Mucosa of descending colon (tissue), 3 donors: ENCODE results near the gene SRRM3. TPM values are rescaled to one million over a fixed set of nuclear protein-coding genes. Genes with fewer than 3 reads are reported as not detected.
"Not testable (repeated sequence)": the region's sequence is repeated elsewhere in the genome, so short reads cannot be mapped to it uniquely, and the experiment has no call there.

ENCODE experiments used
- ATAC-seq: fragments of 200-7000 bp; cut with Tn5 transposase; one replicate; pipeline ENCODE4 v1.9.1; 2020; ENCODE audit warnings: mild to moderate bottlenecking, moderate library complexity
- DNase-seq, 3 donors: peaks; one replicate each; pipeline ENCODE4 v3.0.0-alpha.2; 2020
- H3K36me3 ChIP-seq: fragments of 200-600 bp; one replicate; pipeline ENCODE4 v1.8.0; 2021; ENCODE audit warnings: low read depth, mild to moderate bottlenecking
- H3K4me1 ChIP-seq: fragments of 200-600 bp; one replicate; pipeline ENCODE4 v1.8.0; 2021; ENCODE audit warnings: low read depth, mild to moderate bottlenecking
- H3K4me3 ChIP-seq: fragments of 200-600 bp; one replicate; pipeline ENCODE4 v1.8.0; 2021; ENCODE audit warnings: mild to moderate bottlenecking
- H3K9me3 ChIP-seq: fragments of 200-600 bp; one replicate; pipeline ENCODE4 v1.8.0; 2021; ENCODE audit warnings: mild to moderate bottlenecking
- intact Hi-C, 2 donors: fragments of 100-400 bp; cut with DNase I in 1 of 2; cut with micrococcal nuclease in 1 of 2; formaldehyde crosslinking; loops; one replicate each; pipeline versions ENCODE4 v1.11.0 to v1.11.1; 2022; cut with DNase I, micrococcal nuclease
- total RNA-seq, 3 donors: library from RNA; stranded (reverse); fragmentation: NEBNext Ultra II Directional in 2 of 3; extraction: Animal tissue kit (Norgen Biotek cat#: 25700) in 2 of 3; gene quantifications; one replicate each; pipeline versions ENCODE4 v1.2.1 to v1.2.4, GENCODE V29; 2021 to 2023
- TF ChIP-seq, protein P1 (sequence below): fragments of 200-600 bp; IDR thresholded peaks from one replicate; pipeline ENCODE4 v1.8.0; 2022; ENCODE audit warnings: antibody characterized with exemption, mild to moderate bottlenecking
- donor health status: DM: no; HTN: no; CAD: no; lungs with moderate emphysema.
- donor health status: DM: no; HTN: no; CAD: no.
- donor health status: DM: no; HTN: yes; CAD: no.

Gene SRRM3
- total RNA-seq, 3 donors from 2014 or later, result 0.43 to 3.2 (median 0.67) TPM

DNA sequence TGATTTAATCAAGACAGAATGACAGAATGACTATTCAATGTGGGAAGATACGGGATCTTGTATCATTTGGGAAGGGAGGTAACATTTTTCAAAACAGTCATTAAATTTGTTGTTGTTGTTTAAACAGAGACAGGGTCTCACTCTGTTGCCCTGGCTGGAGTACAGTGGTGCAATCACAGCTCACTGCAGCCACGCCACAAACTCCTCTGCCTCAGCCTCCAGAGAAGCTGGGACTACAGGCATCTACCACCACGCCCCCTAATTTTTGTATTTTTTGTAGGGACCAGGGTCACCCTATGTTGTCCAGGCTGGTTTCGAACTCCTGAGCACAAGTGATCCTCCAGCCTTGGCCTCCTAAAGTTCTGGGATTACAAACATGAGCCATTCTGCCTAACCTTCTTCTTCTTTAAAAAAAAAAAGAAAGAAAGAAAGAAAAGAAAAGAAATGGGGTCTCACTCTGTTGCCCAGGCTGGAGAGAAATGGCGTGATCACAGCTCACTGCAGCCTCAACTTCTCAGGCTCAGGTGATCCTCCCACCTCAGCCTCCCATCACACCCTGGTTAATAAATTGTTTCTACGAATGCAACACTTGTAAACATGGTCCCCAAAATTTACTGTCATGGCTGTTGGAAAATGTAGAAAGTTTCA lies 132.7 kb downstream of the SRRM3 start:
- Histone ChIP-seq H3K9me3 (no peaks in the 10 kb centered on the region), H3K36me3 (no peaks in the 10 kb centered on the region), H3K4me3 (no peak overlapping the region), H3K4me1 (peaks cover 20% of the 10 kb centered on the region)
- TF ChIP-seq, protein P1, sequence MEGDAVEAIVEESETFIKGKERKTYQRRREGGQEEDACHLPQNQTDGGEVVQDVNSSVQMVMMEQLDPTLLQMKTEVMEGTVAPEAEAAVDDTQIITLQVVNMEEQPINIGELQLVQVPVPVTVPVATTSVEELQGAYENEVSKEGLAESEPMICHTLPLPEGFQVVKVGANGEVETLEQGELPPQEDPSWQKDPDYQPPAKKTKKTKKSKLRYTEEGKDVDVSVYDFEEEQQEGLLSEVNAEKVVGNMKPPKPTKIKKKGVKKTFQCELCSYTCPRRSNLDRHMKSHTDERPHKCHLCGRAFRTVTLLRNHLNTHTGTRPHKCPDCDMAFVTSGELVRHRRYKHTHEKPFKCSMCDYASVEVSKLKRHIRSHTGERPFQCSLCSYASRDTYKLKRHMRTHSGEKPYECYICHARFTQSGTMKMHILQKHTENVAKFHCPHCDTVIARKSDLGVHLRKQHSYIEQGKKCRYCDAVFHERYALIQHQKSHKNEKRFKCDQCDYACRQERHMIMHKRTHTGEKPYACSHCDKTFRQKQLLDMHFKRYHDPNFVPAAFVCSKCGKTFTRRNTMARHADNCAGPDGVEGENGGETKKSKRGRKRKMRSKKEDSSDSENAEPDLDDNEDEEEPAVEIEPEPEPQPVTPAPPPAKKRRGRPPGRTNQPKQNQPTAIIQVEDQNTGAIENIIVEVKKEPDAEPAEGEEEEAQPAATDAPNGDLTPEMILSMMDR, result no peak
- ATAC-seq, result no peak
- intact Hi-C loops, result no loop called here
- no peak for DNase-seq

DNA sequence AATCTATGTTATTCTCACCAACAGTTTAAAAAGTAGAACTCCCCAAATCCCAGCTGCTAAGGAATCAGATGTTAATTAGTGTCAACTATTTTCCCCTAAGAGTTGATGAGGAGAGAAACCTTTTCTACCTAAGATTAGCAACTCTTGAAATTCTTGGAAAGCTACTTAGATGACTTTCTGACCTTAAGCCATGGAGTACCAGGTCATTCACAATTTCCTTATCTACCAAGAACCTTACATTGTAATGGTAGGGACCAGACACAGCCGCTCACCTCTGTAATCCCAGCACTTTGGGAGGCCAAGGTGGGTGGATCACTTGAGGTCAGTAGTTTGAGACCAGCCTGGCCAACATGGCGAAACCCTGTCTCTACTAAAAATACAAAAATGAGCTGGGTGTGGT lies 133.7 kb downstream of the SRRM3 start:
- intact Hi-C loops, result not testable (repeated sequence)
- H3K4me1 ChIP-seq, result peaks cover 20% of the 10 kb centered on the region

DNA sequence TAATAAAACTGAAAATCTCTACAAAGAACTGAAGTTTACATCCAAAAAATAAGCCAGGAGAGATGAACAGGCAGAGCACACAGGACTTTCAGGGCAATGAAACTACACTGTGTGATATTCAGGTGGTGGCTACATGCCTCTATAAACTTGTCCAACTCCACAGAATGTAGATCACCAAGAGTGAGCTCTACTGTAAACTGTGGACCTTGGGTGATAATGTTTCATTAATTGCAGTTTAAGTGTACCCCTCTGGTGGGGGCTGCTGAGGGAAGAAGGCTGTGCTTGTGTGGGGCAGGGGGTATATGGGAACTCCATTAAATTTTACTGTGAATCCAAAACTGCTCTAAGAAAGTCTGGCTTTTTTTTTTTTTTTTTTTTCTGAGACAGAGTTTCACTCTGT lies 134.4 kb downstream of the SRRM3 start:
- Histone ChIP-seq H3K9me3 (no peaks in the 10 kb centered on the region), H3K4me1 (peaks cover 27% of the 10 kb centered on the region), H3K36me3 (no peaks in the 10 kb centered on the region), H3K4me3 (no peak overlapping the region)
- TF ChIP-seq, protein P1, result no peak
- ATAC-seq (no peak), DNase-seq (no peak)
- intact Hi-C loops, result no loop called here

More for the DNA sequence above, 133.7 kb downstream of the SRRM3 start:
- not testable (repeated sequence) for DNase-seq, H3K4me3 ChIP-seq, H3K36me3 ChIP-seq, H3K9me3 ChIP-seq, ATAC-seq

Other genes starting within 250 kb of the SRRM3 start
- 100 to 1,000 TPM in 1 of 3 donors, 10 to 100 TPM in 2; 75.6 to 138 (median 88.4) TPM for gene TMEM120A, start 207.3 kb upstream of the SRRM3 start, total RNA-seq
- gene STYXL1, start 153.9 kb upstream of the SRRM3 start, total RNA-seq, result 10 to 100 TPM; 31.1 to 36.0 (median 33.7) TPM
- 100 to 1,000 TPM; 170 to 280 (median 246) TPM for gene MDH2, start 153.8 kb upstream of the SRRM3 start, total RNA-seq
- 100 to 1,000 TPM; 207 to 840 (median 310) TPM for gene HSPB1, start 100.8 kb downstream of the SRRM3 start, total RNA-seq
- 100 to 1,000 TPM in 2 of 3 donors, 10 to 100 TPM in 1; 74.3 to 114 (median 102) TPM for gene YWHAG, start 157.1 kb downstream of the SRRM3 start, total RNA-seq
- under 1 TPM in 2 of 3 donors, not detected in 1; 0.32 to 0.72 TPM for gene SSC4D, start 207.8 kb downstream of the SRRM3 start, total RNA-seq
- 10 to 100 TPM in 2 of 3 donors, 1 to 10 TPM in 1; 4.4 to 16.1 (median 10.8) TPM for gene ZP3, start 223.1 kb downstream of the SRRM3 start, total RNA-seq